Body of pancreas (tissue), 4 donors: ENCODE data around the gene CSTF1. TPM values are rescaled to one million over a fixed set of nuclear protein-coding genes. Genes with fewer than 3 reads are reported as not detected.
A peak's percentile ranks its signal among the peaks of the same experiment; 100 is the strongest.

Experiments
- ATAC-seq: fragments of 150-250 bp; one replicate; pipeline ENCODE4 v1.9.1; 2016
- DNase-seq, 4 donors: peaks; one replicate each; pipeline ENCODE4 v3.0.0-alpha.2; 2019
- H3K27ac ChIP-seq, 4 donors: fragments of 200-600 bp; sonication (generic); 1 replicate in 3 of 4; 2 replicates in 1 of 4; pipeline versions ENCODE4 v1.5.1 to v1.6.1; 2016 to 2019; ENCODE audit warnings: mild to moderate bottlenecking in 1 of 4, mixed read lengths in 1 of 4, moderate library complexity in 1 of 4
- H3K27me3 ChIP-seq, 2 donors: fragments of 200-600 bp; sonication (generic); one replicate each; pipeline ENCODE4 v1.6.0; 2016; ENCODE audit warnings: mild to moderate bottlenecking in 1 of 2
- H3K36me3 ChIP-seq, 2 donors: fragments of 200-600 bp; sonication (generic); replicated peaks in 1 of 2; 2 replicates each; pipeline ENCODE4 v1.5.1; 2016; ENCODE audit warnings: low read depth in 2 of 2; ENCODE audit not compliant: insufficient read depth in 1 of 2
- H3K4me1 ChIP-seq: fragments of 200-600 bp; sonication (generic); one replicate; pipeline ENCODE4 v1.6.0; 2016
- H3K4me3 ChIP-seq, 2 donors: fragments of 200-600 bp; sonication (generic); 1 replicate in 1 of 2; 2 replicates in 1 of 2; pipeline ENCODE4 v1.5.1; 2016 to 2019
- H3K9me3 ChIP-seq, 3 donors: fragments of 200-600 bp; sonication (generic); 1 replicate in 2 of 3; 2 replicates in 1 of 3; pipeline ENCODE4 v1.5.1; 2016
- POLR2A ChIP-seq, 3 donors: fragments of 450-650 bp; IDR thresholded peaks; one replicate each; pipeline ENCODE4 v1.6.1; 2016; ENCODE audit warnings: antibody characterized with exemption in 3 of 3, mild to moderate bottlenecking in 2 of 3
- WGBS, 2 donors: methylation state at CpG; one replicate each; pipeline ENCODE4 v1.1.5; 2017; 5-methylcytosine and 5-hydroxymethylcytosine counted together
- intact Hi-C: fragments of 100-400 bp; cut with DNase I; formaldehyde crosslinking; loops from one replicate; pipeline ENCODE4 v1.15.1; 2023
- total RNA-seq, 2 donors: library from RNA; depleted of rRNA; stranded (reverse); fragments of >200 nt; gene quantifications; one replicate each; pipeline ENCODE4 v1.1.0, GENCODE V29; 2016
- TF ChIP-seq, protein P1 (sequence below), 7 experiments: fragments of 450-650 bp in 4 of 7; fragments of 200-600 bp in 3 of 7; sonication (generic) in 3 of 7; IDR thresholded peaks; one replicate each; pipeline ENCODE4 v1.5.1; 2016 to 2019; ENCODE audit warnings: antibody characterized with exemption in 7 of 7

The CSTF1 gene
- total RNA-seq, 2 donors from 2014 or later: 12.2 to 14.5 TPM

DNA sequence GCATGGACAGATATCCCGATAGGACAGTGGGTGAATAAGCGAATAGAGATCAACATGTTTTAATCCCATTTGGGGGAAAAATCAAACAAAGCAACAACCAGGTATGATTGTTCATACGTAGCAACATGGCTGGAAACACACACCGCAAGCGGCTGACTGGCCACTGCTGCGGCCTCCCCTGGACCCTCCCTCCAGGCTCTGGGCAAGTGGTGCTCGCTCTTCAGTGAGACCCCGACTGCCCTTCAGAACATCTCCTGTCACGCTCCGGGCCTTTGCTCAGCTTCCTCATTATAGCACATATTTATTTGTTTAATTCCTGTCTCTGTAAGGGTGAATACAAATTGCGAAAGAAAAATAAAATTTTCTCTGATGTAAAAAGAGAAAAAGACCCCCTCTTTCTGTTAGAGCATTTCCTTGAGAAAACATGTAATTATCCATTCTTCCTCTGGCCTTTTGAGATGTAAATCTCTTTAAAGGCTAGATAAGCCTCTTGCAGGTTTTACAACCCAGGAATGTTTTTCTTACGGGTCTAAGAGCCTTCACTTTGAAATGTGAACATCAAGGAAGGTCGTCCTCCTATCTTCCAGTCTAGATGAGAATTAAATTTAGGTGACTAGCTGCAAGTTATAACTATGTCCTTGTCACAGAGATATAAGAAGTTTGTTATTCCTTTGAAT lies 44.7 kb upstream of the CSTF1 start:
- H3K36me3 ChIP-seq: no peaks in the 10 kb centered on the region
- H3K9me3 ChIP-seq: no peaks in the 10 kb centered on the region
- intact Hi-C loops: no loop called here
- no peaks in the 10 kb centered on the region for H3K27me3 ChIP-seq
- peak overlapping the region in 3 of 4 donors; percentile 45 to 73 (median 68) for H3K27ac ChIP-seq
- DNase-seq: no peak
- H3K4me1 ChIP-seq: peaks cover 25% of the 10 kb centered on the region
- 69 to 71% methylated on average over 13 of the region's 13 CpGs for WGBS, 2 donors
- ATAC-seq: peak; percentile 5
- TF ChIP-seq, protein P1, sequence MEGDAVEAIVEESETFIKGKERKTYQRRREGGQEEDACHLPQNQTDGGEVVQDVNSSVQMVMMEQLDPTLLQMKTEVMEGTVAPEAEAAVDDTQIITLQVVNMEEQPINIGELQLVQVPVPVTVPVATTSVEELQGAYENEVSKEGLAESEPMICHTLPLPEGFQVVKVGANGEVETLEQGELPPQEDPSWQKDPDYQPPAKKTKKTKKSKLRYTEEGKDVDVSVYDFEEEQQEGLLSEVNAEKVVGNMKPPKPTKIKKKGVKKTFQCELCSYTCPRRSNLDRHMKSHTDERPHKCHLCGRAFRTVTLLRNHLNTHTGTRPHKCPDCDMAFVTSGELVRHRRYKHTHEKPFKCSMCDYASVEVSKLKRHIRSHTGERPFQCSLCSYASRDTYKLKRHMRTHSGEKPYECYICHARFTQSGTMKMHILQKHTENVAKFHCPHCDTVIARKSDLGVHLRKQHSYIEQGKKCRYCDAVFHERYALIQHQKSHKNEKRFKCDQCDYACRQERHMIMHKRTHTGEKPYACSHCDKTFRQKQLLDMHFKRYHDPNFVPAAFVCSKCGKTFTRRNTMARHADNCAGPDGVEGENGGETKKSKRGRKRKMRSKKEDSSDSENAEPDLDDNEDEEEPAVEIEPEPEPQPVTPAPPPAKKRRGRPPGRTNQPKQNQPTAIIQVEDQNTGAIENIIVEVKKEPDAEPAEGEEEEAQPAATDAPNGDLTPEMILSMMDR (IDR thresholded peaks at IDR 0.05): no peak
- no peak for TF ChIP-seq POLR2A (IDR thresholded peaks at IDR 0.05)
- H3K4me3 ChIP-seq: no peak overlapping the region

DNA sequence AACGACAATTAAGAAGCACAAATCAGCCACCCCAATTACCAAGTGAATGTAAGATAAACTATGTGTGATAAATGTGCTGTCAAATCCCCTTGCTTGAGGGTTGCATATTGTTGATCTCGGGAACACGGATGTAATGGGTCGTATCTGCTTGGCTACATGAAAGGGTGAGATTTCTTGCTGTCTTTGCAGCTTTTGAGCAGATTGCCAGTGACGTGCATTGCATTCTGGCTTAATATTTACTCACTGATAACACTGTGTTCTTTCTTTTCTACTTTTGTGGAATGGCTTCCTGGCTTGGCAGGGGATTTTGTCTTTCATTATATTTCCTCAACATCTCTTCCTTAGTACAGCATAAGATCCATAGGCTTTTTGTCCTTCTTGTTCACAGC lies 44.1 kb upstream of the CSTF1 start:
- no peak overlapping the region for H3K4me3 ChIP-seq
- intact Hi-C loops: no loop called here
- DNase-seq (peak; percentile 25 to 81 (median 40)), ATAC-seq (peak; percentile 89)
- H3K27ac ChIP-seq: peak overlapping the region in 3 of 4 donors; percentile 45 to 73 (median 68)
- no peaks in the 10 kb centered on the region for H3K36me3 ChIP-seq
- no peaks in the 10 kb centered on the region for H3K9me3 ChIP-seq
- peaks cover 25% of the 10 kb centered on the region for H3K4me1 ChIP-seq
- WGBS, 2 donors: 6% methylated on average over 5 of the region's 5 CpGs
- peak in 1 of 3 donors; percentile 20 for TF ChIP-seq POLR2A (IDR thresholded peaks at IDR 0.05)
- TF ChIP-seq, protein P1 (IDR thresholded peaks at IDR 0.05): peak in 1 of 7 experiments; percentile 3
- no peaks in the 10 kb centered on the region for H3K27me3 ChIP-seq

DNA sequence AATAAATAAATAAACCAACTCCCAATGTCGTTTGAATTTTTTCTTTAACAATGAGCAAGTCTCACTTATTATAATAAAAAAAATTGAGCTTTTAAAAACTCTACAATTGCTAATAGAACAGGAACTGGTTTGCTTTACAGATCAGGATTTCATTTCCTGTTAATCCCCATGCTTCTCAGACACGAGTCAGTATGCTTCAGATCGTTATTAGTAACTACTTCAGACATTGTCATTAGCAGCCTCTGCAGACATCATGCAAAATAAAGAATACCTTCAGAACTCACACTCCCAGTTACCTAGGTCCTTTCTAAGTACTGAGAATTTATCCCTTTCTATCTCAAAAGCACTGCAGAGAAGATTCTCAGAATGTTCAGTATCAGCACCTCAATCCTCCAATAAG lies 43.7 kb upstream of the CSTF1 start:
- DNase-seq (no peak), ATAC-seq (peak; percentile 49)
- Histone ChIP-seq H3K27me3 (no peaks in the 10 kb centered on the region), H3K9me3 (no peaks in the 10 kb centered on the region), H3K4me1 (peaks cover 21% of the 10 kb centered on the region), H3K4me3 (no peak overlapping the region), H3K36me3 (no peaks in the 10 kb centered on the region), H3K27ac (peak overlapping the region in 3 of 4 donors; percentile 45 to 73 (median 68))
- WGBS, 2 donors: 9 to 13% methylated on average over 3 of the region's 3 CpGs
- intact Hi-C loops: no loop called here
- TF ChIP-seq, protein P1 (IDR thresholded peaks at IDR 0.05): no peak
- TF ChIP-seq POLR2A (IDR thresholded peaks at IDR 0.05): no peak

DNA sequence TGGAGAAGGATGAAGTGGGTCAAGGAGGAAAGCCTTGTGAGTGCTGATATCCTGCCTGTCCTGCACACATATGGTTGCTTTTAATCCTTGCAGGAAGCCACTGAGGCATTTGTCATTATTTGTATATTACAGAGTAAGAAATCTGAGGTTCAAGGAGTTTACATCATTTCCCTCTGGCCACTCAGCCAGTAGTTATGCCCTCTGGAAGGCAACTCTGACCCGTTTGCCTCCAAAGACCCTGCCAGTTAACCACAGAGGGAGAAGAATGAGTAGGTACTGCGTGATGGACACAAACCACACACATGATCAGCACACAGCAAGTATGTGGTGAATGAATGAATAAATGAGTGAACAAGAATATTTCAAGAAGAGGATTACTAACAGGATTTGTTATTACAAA lies 41.6 kb upstream of the CSTF1 start:
- ATAC-seq (no peak), DNase-seq (no peak)
- Histone ChIP-seq H3K27me3 (no peaks in the 10 kb centered on the region), H3K36me3 (no peaks in the 10 kb centered on the region), H3K4me1 (peaks cover 16% of the 10 kb centered on the region), H3K9me3 (no peaks in the 10 kb centered on the region), H3K4me3 (no peak overlapping the region), H3K27ac (no peak overlapping the region)
- no peak for TF ChIP-seq POLR2A (IDR thresholded peaks at IDR 0.05)
- TF ChIP-seq, protein P1 (IDR thresholded peaks at IDR 0.05): no peak
- intact Hi-C loops: no loop called here
- 78 to 86% methylated on average over 2 of the region's 2 CpGs for WGBS, 2 donors
